Loucy (cell line): Measurements from ENCODE around the gene RAPSN.

ENCODE experiments used
- H2AFZ ChIP-seq: fragments of 200-600 bp; sonication (generic); 2 replicates; pipeline ENCODE4 v1.6.0; 2016; ENCODE audit warnings: antibody characterized with exemption, mild to moderate bottlenecking, low read length, moderate library complexity
- H3F3A ChIP-seq: fragments of 200-600 bp; 2 replicates; pipeline ENCODE4 v1.6.0; 2016; ENCODE audit warnings: antibody characterized with exemption, low read depth, mild to moderate bottlenecking
- H3K27me3 ChIP-seq: fragments of 200-600 bp; sonication (generic); 2 replicates; pipeline ENCODE4 v1.6.1; 2014; ENCODE audit warnings: low read length, mild to moderate bottlenecking; ENCODE audit not compliant: insufficient read depth, poor library complexity, severe bottlenecking
- H3K36me3 ChIP-seq: fragments of 200-600 bp; sonication (generic); 2 replicates; pipeline ENCODE4 v1.6.1; 2016; ENCODE audit warnings: low read length; ENCODE audit not compliant: insufficient read depth
- H3K4me1 ChIP-seq: fragments of 200-600 bp; sonication (generic); 2 replicates; pipeline ENCODE4 v1.5.1; 2014; ENCODE audit warnings: low read length, mild to moderate bottlenecking; ENCODE audit not compliant: insufficient read depth, poor library complexity, severe bottlenecking
- H3K4me2 ChIP-seq: fragments of 200-600 bp; sonication (generic); 2 replicates; pipeline ENCODE4 v1.6.0; 2014; ENCODE audit warnings: antibody characterized with exemption, low read length, low read depth, mild to moderate bottlenecking; ENCODE audit not compliant: poor library complexity, severe bottlenecking
- H3K4me3 ChIP-seq: fragments of 200-600 bp; sonication (generic); 2 replicates; pipeline ENCODE4 v1.5.1; 2014; ENCODE audit warnings: low read length, mild to moderate bottlenecking, mixed read lengths; ENCODE audit not compliant: poor library complexity, severe bottlenecking
- H3K79me2 ChIP-seq: fragments of 200-600 bp; sonication (generic); 2 replicates; pipeline ENCODE4 v1.6.1; 2014; ENCODE audit warnings: low read length; ENCODE audit not compliant: insufficient read depth
- H3K9ac ChIP-seq: fragments of 200-600 bp; sonication (generic); 2 replicates; pipeline ENCODE4 v1.6.0; 2014; ENCODE audit warnings: mild to moderate bottlenecking, low read depth, low read length, moderate library complexity; ENCODE audit not compliant: poor library complexity, severe bottlenecking
- H3K9me2 ChIP-seq: fragments of 200-600 bp; sonication (generic); replicated peaks from 2 replicates; pipeline ENCODE4 v1.6.1; 2016; ENCODE audit warnings: low read depth, low read length, mixed read lengths
- H3K9me3 ChIP-seq: fragments of 200-600 bp; sonication (generic); 2 replicates; pipeline ENCODE4 v1.6.1; 2014; ENCODE audit warnings: mild to moderate bottlenecking, antibody characterized with exemption, low read length, low read depth; ENCODE audit not compliant: insufficient read depth
- H4K20me1 ChIP-seq: fragments of 200-600 bp; sonication (generic); 2 replicates; pipeline ENCODE4 v1.6.0; 2014; ENCODE audit warnings: antibody characterized with exemption, low read length, mild to moderate bottlenecking; ENCODE audit not compliant: insufficient read depth, poor library complexity, severe bottlenecking
- CTCF ChIP-seq: fragments of 200-600 bp; sonication (generic); conservative IDR thresholded peaks from 2 replicates; pipeline ENCODE4 v1.5.1; 2014; ENCODE audit warnings: mild to moderate bottlenecking, antibody characterized with exemption, low read length
- EZH2phosphoT487 ChIP-seq: fragments of 200-600 bp; IDR thresholded peaks from 2 replicates; pipeline ENCODE4 v1.6.1; 2018; ENCODE audit warnings: antibody characterized with exemption, mild to moderate bottlenecking, moderate library complexity, borderline replicate concordance

Gene RAPSN

DNA sequence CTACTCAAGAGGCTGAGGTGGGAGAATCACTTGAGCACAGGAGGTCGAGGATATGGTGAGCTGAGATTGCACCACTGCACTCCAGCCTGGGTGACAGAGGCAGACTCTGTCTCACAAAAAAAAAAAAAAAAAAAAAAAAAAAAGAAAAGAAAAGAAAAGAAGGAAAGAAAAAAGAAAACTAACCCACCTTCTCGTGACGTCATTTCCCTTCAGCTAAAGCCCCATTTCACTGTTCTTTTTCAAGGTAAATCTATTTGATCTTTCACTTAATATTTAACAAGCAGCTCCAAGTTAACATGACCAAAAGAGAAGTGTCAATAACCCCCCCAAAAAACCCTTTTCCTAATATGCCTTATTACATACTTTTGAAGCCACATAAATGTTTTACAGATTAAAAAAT, 5.1 kb downstream of the RAPSN start:
- H3K4me3 ChIP-seq, result no peak overlapping the region
- no peaks in the 10 kb centered on the region for H3K27me3 ChIP-seq
- TF ChIP-seq CTCF (no peak), EZH2phosphoT487 (no peak)
- H4K20me1 ChIP-seq, result no peaks in the 10 kb centered on the region
- H3K36me3 ChIP-seq, result no peaks in the 10 kb centered on the region
- no peaks in the 10 kb centered on the region for H3K4me1 ChIP-seq
- no peaks in the 10 kb centered on the region for H3K9me2 ChIP-seq
- no peak overlapping the region for H2AFZ ChIP-seq
- H3K4me2 ChIP-seq, result no peak overlapping the region
- no peak overlapping the region for H3K9ac ChIP-seq
- H3K9me3 ChIP-seq, result no peaks in the 10 kb centered on the region
- no peaks in the 10 kb centered on the region for H3F3A ChIP-seq
- no peaks in the 10 kb centered on the region for H3K79me2 ChIP-seq

DNA sequence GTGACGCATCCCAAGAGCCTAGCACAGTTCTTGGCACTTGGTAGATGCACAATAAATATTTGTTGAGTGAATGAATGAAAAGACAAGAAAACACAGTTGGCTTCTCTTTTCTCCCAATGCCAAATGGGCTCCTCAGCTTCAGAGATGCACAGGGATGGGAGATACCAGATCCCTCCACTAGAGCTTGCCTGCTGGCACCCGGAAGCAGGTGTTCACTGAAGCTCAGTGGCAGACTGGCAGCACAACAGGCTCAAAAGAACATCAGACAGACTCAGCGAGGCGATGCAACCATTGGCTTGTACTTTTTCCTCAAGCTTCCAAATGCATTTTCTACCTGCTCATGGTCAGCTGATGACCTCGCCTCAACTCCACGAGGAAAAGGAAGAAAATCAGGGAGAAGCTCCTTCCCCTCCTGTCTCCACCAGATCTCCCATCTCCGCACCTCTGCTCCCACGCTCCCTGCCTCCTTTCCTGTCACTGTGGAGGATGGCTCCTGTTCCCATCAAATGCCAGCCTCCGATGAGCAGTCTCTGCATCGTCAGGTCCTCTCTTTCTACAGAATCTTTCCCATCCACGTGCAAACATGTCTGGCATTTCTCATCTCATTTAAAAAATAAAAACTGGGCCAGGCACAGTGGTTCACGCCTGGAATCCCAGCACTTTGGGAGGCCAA, 5.8 kb downstream of the RAPSN start:
- Histone ChIP-seq H3K9ac (no peak overlapping the region), H3K4me3 (no peak overlapping the region), H2AFZ (no peak overlapping the region)

DNA sequence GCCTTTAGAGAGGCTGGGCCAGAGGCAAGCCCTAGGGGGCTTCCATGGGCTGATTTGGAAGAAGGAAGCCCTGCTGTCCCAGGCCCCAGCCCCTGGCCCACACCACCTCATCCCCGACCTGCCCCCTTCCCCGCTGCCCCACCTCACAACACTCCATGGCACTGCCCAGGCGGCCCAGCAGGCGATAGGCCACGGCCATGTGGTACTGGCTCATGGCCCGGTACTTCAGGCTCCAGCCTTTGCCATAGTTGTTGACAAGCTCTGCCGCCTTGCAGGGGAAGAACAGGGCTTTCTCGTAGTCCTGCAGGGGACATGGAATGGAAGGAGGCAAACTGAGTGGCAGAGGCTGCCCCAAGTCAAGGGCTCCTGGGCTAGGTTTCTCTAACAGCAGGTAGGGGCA, 6.4 kb downstream of the RAPSN start:
- Histone ChIP-seq H3K4me1 (no peaks in the 10 kb centered on the region), H3K4me2 (no peak overlapping the region), H3K36me3 (no peaks in the 10 kb centered on the region), H3K4me3 (no peak overlapping the region), H3K9ac (no peak overlapping the region), H3F3A (no peaks in the 10 kb centered on the region), H2AFZ (no peak overlapping the region), H3K9me3 (no peaks in the 10 kb centered on the region), H3K79me2 (no peaks in the 10 kb centered on the region), H3K9me2 (no peaks in the 10 kb centered on the region), H3K27me3 (no peaks in the 10 kb centered on the region), H4K20me1 (no peaks in the 10 kb centered on the region)
- no peak for TF ChIP-seq EZH2phosphoT487
- no peak for TF ChIP-seq CTCF

More for the DNA sequence above, 5.8 kb downstream of the RAPSN start:
- Histone ChIP-seq H3K36me3 (no peaks in the 10 kb centered on the region), H3K79me2 (no peaks in the 10 kb centered on the region), H3K27me3 (no peaks in the 10 kb centered on the region), H3K9me3 (no peaks in the 10 kb centered on the region), H3K4me1 (no peaks in the 10 kb centered on the region), H4K20me1 (no peaks in the 10 kb centered on the region), H3F3A (no peaks in the 10 kb centered on the region), H3K9me2 (no peaks in the 10 kb centered on the region), H3K4me2 (no peak overlapping the region)
- TF ChIP-seq CTCF (no peak; the same call in 1 of the 2 replicates), EZH2phosphoT487 (no peak)
